KMS-11 (cell line): Measurements from ENCODE around the gene HES2.

Experiments
- H2AFZ ChIP-seq: fragments of 200-600 bp; sonication (generic); 2 replicates; pipeline ENCODE4 v1.6.1; 2016; ENCODE audit warnings: antibody characterized with exemption, mixed run types, low read depth
- H3K27ac ChIP-seq: fragments of 200-600 bp; sonication (generic); 2 replicates; pipeline ENCODE4 v1.6.1; 2016; ENCODE audit warnings: mild to moderate bottlenecking, mixed run types
- H3K27me3 ChIP-seq: fragments of 200-600 bp; sonication (generic); 2 replicates; pipeline ENCODE4 v1.6.1; 2017; ENCODE audit warnings: mild to moderate bottlenecking, low read depth, mixed run types, moderate library complexity; ENCODE audit not compliant: insufficient read depth
- H3K36me3 ChIP-seq: fragments of 200-600 bp; sonication (generic); 2 replicates; pipeline ENCODE4 v1.6.1; 2017; ENCODE audit warnings: mild to moderate bottlenecking, mixed run types; ENCODE audit not compliant: insufficient read depth
- H3K4me1 ChIP-seq: fragments of 200-600 bp; sonication (generic); 2 replicates; pipeline ENCODE4 v1.6.1; 2016; ENCODE audit warnings: mild to moderate bottlenecking, low read depth, mixed run types; ENCODE audit not compliant: poor library complexity, severe bottlenecking
- H3K4me2 ChIP-seq: fragments of 200-600 bp; sonication (generic); 2 replicates; pipeline ENCODE4 v1.7.0; 2016; ENCODE audit warnings: mild to moderate bottlenecking, mixed run types
- H3K4me3 ChIP-seq: fragments of 200-600 bp; sonication (generic); IDR thresholded peaks from 2 replicates; pipeline ENCODE4 v1.6.1; 2017; ENCODE audit warnings: low read depth, low read length, mixed read lengths; ENCODE audit not compliant: insufficient read depth
- H3K79me2 ChIP-seq: fragments of 200-600 bp; sonication (generic); 2 replicates; pipeline ENCODE4 v1.6.1; 2016; ENCODE audit warnings: low read depth, mixed run types; ENCODE audit not compliant: insufficient read depth
- H3K9ac ChIP-seq: fragments of 200-600 bp; sonication (generic); 2 replicates; pipeline ENCODE4 v1.6.1; 2016; ENCODE audit warnings: mild to moderate bottlenecking, mixed run types
- H4K20me1 ChIP-seq: fragments of 200-600 bp; sonication (generic); 2 replicates; pipeline ENCODE4 v1.6.1; 2016; ENCODE audit warnings: mild to moderate bottlenecking, mixed run types; ENCODE audit not compliant: insufficient read depth
- TF ChIP-seq, protein P1 (sequence below): fragments of 200-600 bp; sonication (generic); conservative IDR thresholded peaks from 2 replicates; pipeline ENCODE4 v1.6.1; 2017; ENCODE audit warnings: low read depth, mild to moderate bottlenecking, antibody characterized with exemption, low read length, moderate library complexity, mixed read lengths

Gene HES2

GRCh38 chr1:6392809-6393399 lies 26.8 kb downstream of the HES2 start:
- Histone ChIP-seq H3K4me3 (no peak overlapping the region), H4K20me1 (no peaks in the 10 kb centered on the region), H3K27ac (peak overlapping the region; percentile 98; the same call in 1 of the 2 replicates), H3K27me3 (no peaks in the 10 kb centered on the region), H3K4me2 (peak overlapping the region; percentile 98), H3K4me1 (peaks cover 23% of the 10 kb centered on the region), H3K79me2 (peaks cover 34% of the 10 kb centered on the region; the same call in 1 of the 2 replicates), H3K36me3 (no peaks in the 10 kb centered on the region; the same call in 1 of the 2 replicates), H2AFZ (peak overlapping the region; percentile 89), H3K9ac (peak overlapping the region; percentile 97; the same call in 1 of the 2 replicates)
- TF ChIP-seq, protein P1, sequence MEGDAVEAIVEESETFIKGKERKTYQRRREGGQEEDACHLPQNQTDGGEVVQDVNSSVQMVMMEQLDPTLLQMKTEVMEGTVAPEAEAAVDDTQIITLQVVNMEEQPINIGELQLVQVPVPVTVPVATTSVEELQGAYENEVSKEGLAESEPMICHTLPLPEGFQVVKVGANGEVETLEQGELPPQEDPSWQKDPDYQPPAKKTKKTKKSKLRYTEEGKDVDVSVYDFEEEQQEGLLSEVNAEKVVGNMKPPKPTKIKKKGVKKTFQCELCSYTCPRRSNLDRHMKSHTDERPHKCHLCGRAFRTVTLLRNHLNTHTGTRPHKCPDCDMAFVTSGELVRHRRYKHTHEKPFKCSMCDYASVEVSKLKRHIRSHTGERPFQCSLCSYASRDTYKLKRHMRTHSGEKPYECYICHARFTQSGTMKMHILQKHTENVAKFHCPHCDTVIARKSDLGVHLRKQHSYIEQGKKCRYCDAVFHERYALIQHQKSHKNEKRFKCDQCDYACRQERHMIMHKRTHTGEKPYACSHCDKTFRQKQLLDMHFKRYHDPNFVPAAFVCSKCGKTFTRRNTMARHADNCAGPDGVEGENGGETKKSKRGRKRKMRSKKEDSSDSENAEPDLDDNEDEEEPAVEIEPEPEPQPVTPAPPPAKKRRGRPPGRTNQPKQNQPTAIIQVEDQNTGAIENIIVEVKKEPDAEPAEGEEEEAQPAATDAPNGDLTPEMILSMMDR = no peak

GRCh38 chr1:6391951-6392808 lies 27.5 kb downstream of the HES2 start:
- Histone ChIP-seq H3K4me1 (peaks cover 23% of the 10 kb centered on the region), H3K79me2 (peaks cover 40% of the 10 kb centered on the region; the same call in 1 of the 2 replicates)

DNA sequence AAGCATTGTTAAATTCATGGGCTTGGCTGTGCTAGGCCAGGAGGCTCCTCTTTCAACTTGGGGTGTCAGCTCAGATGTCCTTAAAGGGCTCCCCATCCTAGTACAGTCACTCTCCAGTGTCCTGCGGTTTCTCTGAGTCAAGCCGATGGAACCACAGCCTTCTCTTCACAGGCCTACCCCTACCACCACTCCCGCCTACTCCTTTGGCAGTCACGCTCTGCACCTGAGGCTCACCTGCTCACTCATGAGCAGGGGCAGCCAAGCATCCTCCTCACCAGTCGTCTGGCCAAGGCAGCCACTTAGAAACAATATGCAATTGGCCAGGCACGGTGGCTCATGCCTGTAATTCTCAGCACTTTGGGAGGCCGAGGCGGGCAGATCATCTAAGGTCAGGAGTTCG lies 29.7 kb downstream of the HES2 start:
- Histone ChIP-seq H4K20me1 (no peaks in the 10 kb centered on the region), H3K4me3 (no peak overlapping the region), H3K9ac (no peak overlapping the region), H3K79me2 (peaks cover 51% of the 10 kb centered on the region; the same call in 1 of the 2 replicates), H3K27me3 (no peaks in the 10 kb centered on the region), H3K4me1 (peaks cover 22% of the 10 kb centered on the region), H2AFZ (no peak overlapping the region), H3K27ac (no peak overlapping the region), H3K4me2 (no peak overlapping the region), H3K36me3 (no peaks in the 10 kb centered on the region; the same call in 1 of the 2 replicates)
- TF ChIP-seq, protein P1 = no peak

More at GRCh38 chr1:6391951-6392808, 27.5 kb downstream of the HES2 start:
- Histone ChIP-seq H3K4me3 (no peak overlapping the region), H3K36me3 (no peaks in the 10 kb centered on the region; the same call in 1 of the 2 replicates), H3K27ac (no peak overlapping the region), H3K4me2 (peak overlapping the region; percentile 98), H4K20me1 (no peaks in the 10 kb centered on the region), H3K27me3 (no peaks in the 10 kb centered on the region), H3K9ac (peak overlapping the region; percentile 97; the same call in 1 of the 2 replicates), H2AFZ (peak overlapping the region; percentile 89)
- TF ChIP-seq, protein P1 = no peak

DNA sequence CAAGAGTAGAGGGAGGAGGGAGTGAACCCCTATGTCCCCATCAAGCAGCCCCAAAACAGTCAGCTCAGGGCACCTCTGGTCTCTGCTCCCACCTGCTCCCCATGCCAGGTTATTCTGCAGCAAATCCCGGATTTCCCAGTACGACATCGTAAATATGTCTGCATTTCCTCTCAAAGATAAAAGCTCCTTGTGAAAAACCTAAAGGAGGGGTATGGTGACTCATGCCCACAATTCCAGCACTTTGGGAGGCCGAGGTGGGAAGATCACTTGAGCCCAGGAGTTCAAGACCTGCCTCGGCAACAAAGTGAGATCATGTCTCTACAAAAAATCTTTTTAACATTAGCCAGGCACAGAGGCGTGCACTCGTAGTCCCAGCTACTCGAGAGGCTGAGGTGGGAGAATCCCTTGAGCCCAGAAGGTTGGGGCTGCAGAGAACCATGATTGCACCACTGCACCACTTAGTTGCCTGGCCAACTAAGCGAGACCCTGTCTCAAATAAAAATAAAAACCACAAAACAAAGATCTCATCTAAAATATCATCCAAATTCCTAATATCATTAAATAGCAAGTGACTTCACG lies 33.3 kb downstream of the HES2 start:
- TF ChIP-seq, protein P1 = no peak
- no peak overlapping the region for H3K27ac ChIP-seq
- H2AFZ ChIP-seq = no peak overlapping the region
- no peaks in the 10 kb centered on the region; the same call in 1 of the 2 replicates for H3K36me3 ChIP-seq
- H3K27me3 ChIP-seq = no peaks in the 10 kb centered on the region
- H3K4me1 ChIP-seq = peaks cover 1% of the 10 kb centered on the region
- no peaks in the 10 kb centered on the region for H4K20me1 ChIP-seq
- no peak overlapping the region for H3K4me3 ChIP-seq
- H3K4me2 ChIP-seq = no peak overlapping the region
- peaks cover 50% of the 10 kb centered on the region; the same call in 1 of the 2 replicates for H3K79me2 ChIP-seq
- H3K9ac ChIP-seq = no peak overlapping the region
